ENCODE measurements around the gene CCDC154.
A peak's percentile ranks its signal among the peaks of the same experiment; 100 is the strongest.

The CCDC154 gene

GRCh38 chr16:1454561-1454960 lies 10.2 kb upstream of the CCDC154 start:
- Mint-ChIP-seq H3K4me1 (peaks cover 12 to 18% of the 10 kb centered on the region in 2 donors), H3K27ac (no peak overlapping the region), H3K9me3 (no peaks in the 10 kb centered on the region), H3K4me3 (no peak overlapping the region), H3K36me3 (peaks cover 39 to 45% of the 10 kb centered on the region in 2 donors), H3K27me3 (no peaks in the 10 kb centered on the region)
- ATAC-seq (replicated peaks) (no peak), DNase-seq (no peak)

- peaks cover 40 to 42% of the 10 kb centered on the region in 2 donors for H3K36me3 Mint-ChIP-seq
- H3K27ac Mint-ChIP-seq = no peak overlapping the region
These were observed 9.0 kb upstream of the CCDC154 start for GRCh38 chr16:1453316-1453715.

GRCh38 chr16:1452530-1452929 lies 8.2 kb upstream of the CCDC154 start:
- DNase-seq (no peak), ATAC-seq (replicated peaks) (no peak)
- H3K4me1 Mint-ChIP-seq = no peaks in the 10 kb centered on the region
- no peak overlapping the region for H3K4me3 Mint-ChIP-seq
- H3K27ac Mint-ChIP-seq = no peak overlapping the region
- no peaks in the 10 kb centered on the region for H3K9me3 Mint-ChIP-seq
- no peaks in the 10 kb centered on the region for H3K27me3 Mint-ChIP-seq
- peaks cover 39 to 40% of the 10 kb centered on the region in 2 donors for H3K36me3 Mint-ChIP-seq

More at GRCh38 chr16:1453316-1453715, 9.0 kb upstream of the CCDC154 start:
- Mint-ChIP-seq H3K4me3 (no peak overlapping the region), H3K4me1 (peaks cover 4 to 7% of the 10 kb centered on the region in 2 donors), H3K27me3 (no peaks in the 10 kb centered on the region), H3K9me3 (no peaks in the 10 kb centered on the region)
- DNase-seq = no peak
- ATAC-seq (replicated peaks) = no peak

- H3K9me3 Mint-ChIP-seq = no peaks in the 10 kb centered on the region
- no peak overlapping the region for H3K4me3 Mint-ChIP-seq
- ATAC-seq (replicated peaks) = no peak
- H3K36me3 Mint-ChIP-seq = peaks cover 39 to 40% of the 10 kb centered on the region in 2 donors
- peak overlapping the region; percentile 47 for H3K27ac Mint-ChIP-seq
- no peak for DNase-seq
- H3K4me1 Mint-ChIP-seq = no peaks in the 10 kb centered on the region
- H3K27me3 Mint-ChIP-seq = no peaks in the 10 kb centered on the region
These were observed 7.5 kb upstream of the CCDC154 start for GRCh38 chr16:1451702-1452392.

GRCh38 chr16:1450841-1451240 lies 6.5 kb upstream of the CCDC154 start:
- DNase-seq = no peak
- ATAC-seq (replicated peaks) = no peak
- peaks cover 42 to 43% of the 10 kb centered on the region in 2 donors for H3K36me3 Mint-ChIP-seq
- H3K27ac Mint-ChIP-seq = no peak overlapping the region
- no peaks in the 10 kb centered on the region for H3K9me3 Mint-ChIP-seq
- H3K4me3 Mint-ChIP-seq = no peak overlapping the region
- H3K27me3 Mint-ChIP-seq = no peaks in the 10 kb centered on the region
- H3K4me1 Mint-ChIP-seq = no peaks in the 10 kb centered on the region

GRCh38 chr16:1450218-1450617 lies 5.9 kb upstream of the CCDC154 start:
- H3K36me3 Mint-ChIP-seq = peaks cover 41 to 43% of the 10 kb centered on the region in 2 donors
- H3K4me3 Mint-ChIP-seq = no peak overlapping the region
- no peak for DNase-seq
- H3K27ac Mint-ChIP-seq = no peak overlapping the region
- no peaks in the 10 kb centered on the region for H3K9me3 Mint-ChIP-seq
- H3K4me1 Mint-ChIP-seq = no peaks in the 10 kb centered on the region
- ATAC-seq (replicated peaks) = no peak
- no peaks in the 10 kb centered on the region for H3K27me3 Mint-ChIP-seq

GRCh38 chr16:1449201-1449788 lies 4.9 kb upstream of the CCDC154 start:
- Mint-ChIP-seq H3K4me3 (no peak overlapping the region), H3K36me3 (peaks cover 38 to 41% of the 10 kb centered on the region in 2 donors), H3K4me1 (no peaks in the 10 kb centered on the region), H3K9me3 (no peaks in the 10 kb centered on the region), H3K27me3 (no peaks in the 10 kb centered on the region), H3K27ac (no peak overlapping the region)
- DNase-seq (no peak), ATAC-seq (replicated peaks) (no peak)

- Mint-ChIP-seq H3K4me3 (no peak overlapping the region), H3K36me3 (peaks cover 35 to 37% of the 10 kb centered on the region in 2 donors), H3K27ac (no peak overlapping the region), H3K4me1 (no peaks in the 10 kb centered on the region), H3K9me3 (no peaks in the 10 kb centered on the region), H3K27me3 (no peaks in the 10 kb centered on the region)
- ATAC-seq (replicated peaks) (no peak), DNase-seq (no peak)
These were observed 4.3 kb upstream of the CCDC154 start for GRCh38 chr16:1448536-1449116.

- Mint-ChIP-seq H3K27ac (no peak overlapping the region), H3K4me1 (no peaks in the 10 kb centered on the region), H3K4me3 (no peak overlapping the region), H3K27me3 (no peaks in the 10 kb centered on the region), H3K36me3 (peaks cover 30 to 37% of the 10 kb centered on the region in 2 donors), H3K9me3 (no peaks in the 10 kb centered on the region)
- no peak for DNase-seq
- no peak for ATAC-seq (replicated peaks)
These were observed 3.6 kb upstream of the CCDC154 start for GRCh38 chr16:1447965-1448364.

GRCh38 chr16:1446296-1447080 lies 2.1 kb upstream of the CCDC154 start:
- Mint-ChIP-seq H3K27me3 (no peaks in the 10 kb centered on the region), H3K4me1 (no peaks in the 10 kb centered on the region), H3K4me3 (no peak overlapping the region), H3K36me3 (peaks cover 24 to 30% of the 10 kb centered on the region in 2 donors), H3K9me3 (no peaks in the 10 kb centered on the region), H3K27ac (peak overlapping the region; percentile 71)
- ATAC-seq (replicated peaks) (no peak), DNase-seq (no peak)

- H3K27ac Mint-ChIP-seq = peak overlapping the region; percentile 71
- H3K4me1 Mint-ChIP-seq = no peaks in the 10 kb centered on the region
- DNase-seq (no peak), ATAC-seq (replicated peaks) (peak in 1 of 2 donors; percentile 26)
- no peaks in the 10 kb centered on the region for H3K9me3 Mint-ChIP-seq
- no peak overlapping the region for H3K4me3 Mint-ChIP-seq
- peaks cover 23 to 24% of the 10 kb centered on the region in 2 donors for H3K36me3 Mint-ChIP-seq
- no peaks in the 10 kb centered on the region for H3K27me3 Mint-ChIP-seq
These were observed 1.3 kb upstream of the CCDC154 start for GRCh38 chr16:1445518-1446203.

GRCh38 chr16:1444730-1445517 lies 568 bp upstream of the CCDC154 start:
- Mint-ChIP-seq H3K4me3 (no peak overlapping the region), H3K27me3 (no peaks in the 10 kb centered on the region), H3K36me3 (peaks cover 22% of the 10 kb centered on the region in 2 donors), H3K9me3 (no peaks in the 10 kb centered on the region), H3K27ac (peak overlapping the region; percentile 87), H3K4me1 (no peaks in the 10 kb centered on the region)
- no peak for DNase-seq
- ATAC-seq (replicated peaks) = peak in 1 of 2 donors; percentile 42

- Mint-ChIP-seq H3K4me1 (no peaks in the 10 kb centered on the region), H3K36me3 (peaks cover 17 to 19% of the 10 kb centered on the region in 2 donors), H3K4me3 (no peak overlapping the region), H3K27me3 (no peaks in the 10 kb centered on the region), H3K27ac (no peak overlapping the region), H3K9me3 (no peaks in the 10 kb centered on the region)
- DNase-seq (no peak), ATAC-seq (replicated peaks) (no peak)
These were observed 868 bp downstream of the CCDC154 start for GRCh38 chr16:1443403-1443973.

Data from stimulated activated naive B cell treated with anti-CD40 and anti-IgM and Interleukin-4, amounts not matched to agents 10 μg/mL and 1 μg/mL and 100 μg/mL, for 72 hours (primary cell).